ENCODE results near the gene FKBP15.
"Not testable (repeated sequence)": the region's sequence is repeated elsewhere in the genome, so short reads cannot be mapped to it uniquely, and the experiment has no call there.

The FKBP15 gene

GRCh38 chr9:113154946-113155345, 66.1 kb downstream of the FKBP15 start:
- intact Hi-C loops (cut with DNase I), result loop anchor here (10.0 kb wide), 1 partner anchor 250 kb away; the partner anchor contains the start of gene ALAD
- DNase-seq, result no peak

- intact Hi-C loops (cut with DNase I), result loop anchor here (10.0 kb wide), 1 partner anchor 250 kb away; the partner anchor contains the start of gene ALAD
- DNase-seq, result peak in 24 of 42 donors; percentile 25 to 80 (median 60)
These were observed 66.6 kb downstream of the FKBP15 start for GRCh38 chr9:113154471-113154870.

GRCh38 chr9:113153599-113153998, 67.5 kb downstream of the FKBP15 start:
- intact Hi-C loops (cut with DNase I), result loop anchor here (10.0 kb wide), 1 partner anchor 251 kb away; the partner anchor contains the start of gene ALAD
- DNase-seq, result peak in 4 of 42 donors; percentile 38 to 59 (median 43)

GRCh38 chr9:113152699-113153098, 68.4 kb downstream of the FKBP15 start:
- intact Hi-C loops (cut with DNase I), result loop anchor here (10.0 kb wide), 1 partner anchor 252 kb away; the partner anchor contains the start of gene ALAD
- DNase-seq, result peak in 1 of 42 donors; percentile 63

GRCh38 chr9:113151696-113152630, 69.1 kb downstream of the FKBP15 start:
- intact Hi-C loops (cut with DNase I), result loop anchor here (2.0 to 10.0 kb wide), 2 partner anchors 69 to 253 kb away; partner anchors contain the start of genes ALAD, FKBP15 and SLC31A1
- DNase-seq, result peak in 2 of 42 donors; percentile 42 to 60

- intact Hi-C loops (cut with DNase I), result loop anchor here (2.0 to 10.0 kb wide), 2 partner anchors 70 to 254 kb away; partner anchors contain the start of genes ALAD, FKBP15 and SLC31A1
- peak; percentile 80 to 98 (median 95) for DNase-seq
These were observed 70.1 kb downstream of the FKBP15 start, which contains the start of gene SLC31A2 for GRCh38 chr9:113150670-113151611. Gene SLC31A2, plus strand, starts transcription at chr9:113151007. Its CDS starts 68 bp downstream, at chr9:113151075.

- intact Hi-C loops (cut with DNase I); DNase-seq: not testable (repeated sequence)
These were observed 71.5 kb downstream of the FKBP15 start for GRCh38 chr9:113149561-113149960.

GRCh38 chr9:113148781-113149510, 72.1 kb downstream of the FKBP15 start:
- DNase-seq, result no peak
- intact Hi-C loops (cut with DNase I), result no loop called here

GRCh38 chr9:113148372-113148705, 72.7 kb downstream of the FKBP15 start:
- intact Hi-C loops (cut with DNase I), result no loop called here
- DNase-seq, result no peak

GRCh38 chr9:113143432-113144227, 77.4 kb downstream of the FKBP15 start:
- DNase-seq, result peak in 1 of 42 donors; percentile 21
- intact Hi-C loops (cut with DNase I), result no loop called here

- peak in 1 of 42 donors; percentile 14 for DNase-seq
- intact Hi-C loops (cut with DNase I), result not testable (repeated sequence)
These were observed 80.2 kb downstream of the FKBP15 start for GRCh38 chr9:113140896-113141295.

GRCh38 chr9:113139953-113140352, 81.1 kb downstream of the FKBP15 start:
- intact Hi-C loops (cut with DNase I), result no loop called here
- DNase-seq, result peak in 3 of 42 donors; percentile 29 to 72 (median 55)

GRCh38 chr9:113139225-113139829, 81.8 kb downstream of the FKBP15 start:
- intact Hi-C loops (cut with DNase I), result no loop called here
- peak; percentile 46 to 97 (median 90) for DNase-seq

GRCh38 chr9:113138760-113139159, 82.3 kb downstream of the FKBP15 start:
- intact Hi-C loops (cut with DNase I), result no loop called here
- no peak for DNase-seq

- intact Hi-C loops (cut with DNase I), result no loop called here
- peak in 2 of 42 donors; percentile 11 to 33 for DNase-seq
These were observed 83.6 kb downstream of the FKBP15 start for GRCh38 chr9:113137196-113138168.

- peak in 13 of 42 donors; percentile 13 to 80 (median 42) for DNase-seq
- intact Hi-C loops (cut with DNase I), result no loop called here
These were observed 89.4 kb downstream of the FKBP15 start for GRCh38 chr9:113131689-113132151.
